NT2/D1 (cell line): ENCODE data around the gene SHISAL1.

Experiments
- DNase-seq: peaks from one replicate; pipeline ENCODE4 v3.0.0-alpha.2; 2011; ENCODE audit warnings: low read depth, low spot score
- H3K27me3 ChIP-seq: 2 replicates; pipeline ENCODE4 v1.6.0; 2011; ENCODE audit warnings: mild to moderate bottlenecking; ENCODE audit not compliant: insufficient read length, insufficient read depth
- H3K36me3 ChIP-seq: 2 replicates; pipeline ENCODE4 v1.6.1; 2011; ENCODE audit warnings: mild to moderate bottlenecking, low read length, mixed read lengths; ENCODE audit not compliant: insufficient read depth, insufficient read length
- H3K4me1 ChIP-seq: 2 replicates; pipeline ENCODE4 v1.5.1; 2011; ENCODE audit not compliant: insufficient read depth, insufficient read length
- H3K4me3 ChIP-seq: 2 replicates; pipeline ENCODE4 v1.5.1; 2011; ENCODE audit warnings: low read depth; ENCODE audit not compliant: insufficient read length
- H3K9ac ChIP-seq: 2 replicates; pipeline ENCODE4 v1.6.0; 2011; ENCODE audit warnings: low read depth; ENCODE audit not compliant: insufficient read length
- H3K9me3 ChIP-seq: 2 replicates; pipeline ENCODE4 v1.5.1; 2011; ENCODE audit warnings: mild to moderate bottlenecking, low read length; ENCODE audit not compliant: insufficient read depth
- SUZ12 ChIP-seq: IDR thresholded peaks from 2 replicates; pipeline ENCODE4 v1.6.1; 2011; ENCODE audit not compliant: insufficient read length, insufficient read depth; ENCODE audit errors: extremely low read depth
- YY1 ChIP-seq: IDR thresholded peaks from 2 replicates; pipeline ENCODE4 v1.6.1; 2011; ENCODE audit not compliant: insufficient read length, insufficient read depth
- ZNF274 ChIP-seq: IDR thresholded peaks from 2 replicates; pipeline ENCODE4 v1.6.1; 2011; ENCODE audit warnings: mild to moderate bottlenecking, low read depth, low read length

The SHISAL1 gene

DNA sequence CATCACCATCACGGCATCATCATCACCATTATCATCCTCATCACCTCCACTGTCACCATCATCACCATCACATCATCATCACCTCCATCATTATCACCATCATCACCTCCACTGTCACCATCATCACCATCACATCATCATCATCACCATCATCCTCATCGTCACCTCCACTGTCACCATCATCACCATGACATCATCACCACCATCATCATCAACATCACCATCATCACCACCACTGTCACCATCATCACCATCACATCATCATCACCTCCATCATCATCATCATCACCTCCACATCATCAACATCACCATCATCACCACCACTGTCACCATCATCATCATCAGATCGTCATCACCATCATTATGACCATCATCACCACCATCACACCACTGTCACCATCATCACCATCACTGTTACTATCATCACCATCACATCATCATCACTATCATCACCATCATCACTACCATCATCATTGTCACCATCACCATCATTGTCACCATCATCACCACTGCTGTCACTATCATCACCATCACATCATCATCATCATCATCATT lies 99.2 kb downstream of the SHISAL1 start:
- TF ChIP-seq YY1 = no peak
- TF ChIP-seq SUZ12 = no peak
- no peak for TF ChIP-seq ZNF274
- Histone ChIP-seq H3K9me3 (peaks cover 13% of the 10 kb centered on the region), H3K4me3 (no peak overlapping the region), H3K27me3 (no peaks in the 10 kb centered on the region), H3K4me1 (no peaks in the 10 kb centered on the region), H3K36me3 (no peaks in the 10 kb centered on the region), H3K9ac (no peak overlapping the region)
- no peak for DNase-seq

DNA sequence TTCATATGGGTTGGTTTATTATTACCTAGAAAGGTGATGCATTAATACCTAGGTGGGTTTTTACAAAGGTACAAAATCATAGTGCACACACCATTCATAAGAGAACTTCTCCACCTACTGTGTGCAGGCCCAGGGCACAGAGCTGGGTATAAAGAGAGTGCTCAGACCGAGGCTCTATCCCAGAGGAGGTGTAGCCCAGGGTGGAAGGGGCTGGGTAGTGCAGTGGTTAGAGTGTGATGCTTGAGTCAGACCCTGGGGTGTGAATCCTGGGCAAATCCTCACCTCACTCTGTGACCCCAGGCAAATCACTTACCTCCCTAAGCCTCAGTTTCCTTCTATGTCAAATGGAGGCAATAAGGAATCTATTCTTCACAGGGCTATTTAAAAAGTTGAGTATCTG lies 99.8 kb downstream of the SHISAL1 start:
- H3K9ac ChIP-seq = no peak overlapping the region
- no peak overlapping the region for H3K4me3 ChIP-seq
- H3K9me3 ChIP-seq = peaks cover 13% of the 10 kb centered on the region
- H3K4me1 ChIP-seq = no peaks in the 10 kb centered on the region
- no peak for TF ChIP-seq SUZ12
- no peak for TF ChIP-seq YY1
- TF ChIP-seq ZNF274 = no peak
- no peaks in the 10 kb centered on the region for H3K36me3 ChIP-seq
- DNase-seq = no peak
- no peaks in the 10 kb centered on the region for H3K27me3 ChIP-seq

DNA sequence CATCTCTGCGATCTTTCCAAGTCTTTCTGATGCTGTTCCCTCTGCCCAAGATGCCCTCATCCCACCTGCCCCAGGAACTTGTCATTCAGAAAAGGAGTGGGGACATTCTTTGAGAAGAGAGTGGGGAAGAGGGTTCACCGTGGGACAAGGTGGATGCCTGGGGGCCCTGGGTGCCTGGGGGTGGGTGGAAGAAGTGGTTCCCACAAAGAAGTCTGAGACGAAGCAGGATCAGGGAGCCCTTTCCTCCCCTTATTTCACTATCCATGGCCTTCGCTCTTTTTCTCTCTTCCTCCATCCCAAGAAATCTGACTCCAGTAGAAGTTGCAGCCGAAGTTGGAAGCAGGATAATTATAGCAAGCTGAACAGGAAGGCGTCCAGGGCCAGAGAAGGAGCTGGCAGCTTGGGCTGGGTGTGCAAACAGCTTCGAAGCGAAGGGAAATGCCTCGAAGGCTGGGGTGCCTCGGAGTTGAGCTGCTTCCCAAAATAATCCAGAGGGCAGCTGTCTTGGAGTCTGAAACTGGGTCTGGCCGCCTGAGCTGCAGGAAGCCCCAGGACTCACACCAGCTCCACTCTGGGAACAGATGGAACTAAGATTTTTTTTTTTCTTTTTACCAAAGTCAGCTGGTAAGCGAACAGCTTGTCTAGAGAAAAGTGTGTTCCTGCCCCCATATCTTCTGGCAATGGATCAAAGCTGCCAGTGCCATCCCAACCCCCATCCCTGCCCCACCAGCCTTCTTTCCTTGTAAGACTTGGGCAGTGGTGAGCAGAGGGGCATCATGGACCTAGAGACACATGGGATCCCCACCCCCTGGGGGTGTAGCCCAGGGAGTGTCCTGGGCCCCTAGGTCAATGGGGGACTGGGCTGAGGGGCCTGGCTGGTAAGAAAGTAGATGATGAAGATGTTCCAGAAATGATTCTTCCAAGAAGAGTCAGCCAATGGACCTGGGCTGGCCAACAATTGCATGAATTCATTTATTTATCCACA lies 100.5 kb downstream of the SHISAL1 start:
- Histone ChIP-seq H3K36me3 (no peaks in the 10 kb centered on the region), H3K4me3 (no peak overlapping the region), H3K9me3 (peaks cover 13% of the 10 kb centered on the region), H3K9ac (no peak overlapping the region), H3K4me1 (no peaks in the 10 kb centered on the region), H3K27me3 (no peaks in the 10 kb centered on the region)
- DNase-seq = no peak
- TF ChIP-seq SUZ12 (no peak), YY1 (no peak), ZNF274 (no peak)

DNA sequence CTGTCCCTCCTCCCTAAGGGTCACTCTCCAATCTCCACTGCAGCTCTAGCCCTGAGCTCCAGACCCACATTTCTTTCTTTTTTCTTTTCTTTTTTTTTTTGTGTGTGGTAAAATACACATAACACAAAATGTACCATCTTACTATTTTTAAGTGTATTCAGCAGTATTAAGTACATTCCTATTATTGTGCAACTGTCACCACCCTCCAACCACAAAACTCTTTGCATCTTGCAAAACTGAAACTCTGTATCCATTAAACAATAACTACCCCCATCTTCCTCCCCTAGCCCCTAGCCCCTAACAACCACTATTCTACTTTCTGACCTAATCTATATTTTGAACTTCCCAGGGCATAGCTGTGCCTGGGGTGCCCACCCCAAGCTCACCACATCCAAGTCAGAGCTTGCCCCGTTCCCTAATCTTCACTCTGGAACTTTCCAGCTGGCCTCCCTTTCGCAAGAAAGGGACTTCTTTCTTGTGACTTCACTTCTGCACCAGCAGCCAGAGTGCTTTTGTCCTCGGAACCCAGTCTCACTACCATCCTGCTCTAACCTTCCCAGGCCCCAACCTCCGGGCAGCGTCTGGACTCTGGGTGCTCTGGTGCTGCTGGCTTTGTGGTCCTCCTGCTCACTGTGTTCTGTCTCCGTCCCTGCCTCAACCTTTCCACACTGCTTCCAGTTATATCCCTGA lies 101.3 kb downstream of the SHISAL1 start:
- TF ChIP-seq YY1 (no peak), ZNF274 (no peak), SUZ12 (no peak)
- H3K27me3 ChIP-seq = no peaks in the 10 kb centered on the region
- H3K36me3 ChIP-seq = no peaks in the 10 kb centered on the region
- H3K9me3 ChIP-seq = peaks cover 13% of the 10 kb centered on the region
- DNase-seq = no peak
- H3K4me1 ChIP-seq = no peaks in the 10 kb centered on the region
- no peak overlapping the region for H3K9ac ChIP-seq
- no peak overlapping the region for H3K4me3 ChIP-seq

DNA sequence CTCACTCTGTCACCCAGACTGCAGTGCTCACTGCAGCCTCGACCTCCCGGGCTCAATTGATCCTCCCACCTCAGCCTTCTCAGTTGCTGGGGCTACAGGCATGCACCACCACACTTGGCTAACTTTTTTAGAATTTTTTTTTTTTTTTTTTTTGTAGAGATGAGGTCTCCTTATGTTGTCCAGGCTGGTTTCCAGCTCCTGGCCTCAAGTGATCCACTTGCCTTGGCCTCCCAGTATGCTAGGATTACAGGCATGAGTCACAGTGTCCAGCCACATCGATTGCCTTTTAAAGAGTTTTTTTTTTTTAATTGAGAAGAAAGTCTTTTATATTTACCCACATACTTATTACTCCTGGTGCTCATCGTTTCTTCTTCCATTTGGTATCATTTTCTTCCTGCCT lies 102.0 kb downstream of the SHISAL1 start:
- H3K4me1 ChIP-seq = no peaks in the 10 kb centered on the region
- no peak overlapping the region for H3K4me3 ChIP-seq
- peaks cover 13% of the 10 kb centered on the region for H3K9me3 ChIP-seq
- no peaks in the 10 kb centered on the region for H3K36me3 ChIP-seq
- TF ChIP-seq YY1 (no peak), ZNF274 (no peak), SUZ12 (no peak)
- H3K27me3 ChIP-seq = no peaks in the 10 kb centered on the region
- DNase-seq = no peak
- H3K9ac ChIP-seq = no peak overlapping the region

DNA sequence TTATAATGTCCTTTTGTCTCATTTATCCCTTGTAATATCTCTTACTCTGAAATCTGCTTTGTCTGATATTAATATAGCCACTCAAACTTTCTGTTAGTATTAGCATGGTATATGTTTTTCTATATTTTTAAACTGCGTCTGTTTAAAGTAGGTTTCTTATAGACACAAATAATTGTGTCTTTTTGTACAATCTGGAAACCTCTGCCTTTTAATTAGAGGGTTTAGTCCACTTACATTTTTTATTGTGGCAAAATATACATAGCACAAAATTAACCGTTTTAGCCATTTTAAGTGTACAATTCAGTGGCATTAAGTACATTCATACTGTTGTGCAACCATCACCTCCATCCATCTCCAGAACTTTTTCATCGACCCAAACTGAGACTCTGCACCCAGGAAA lies 103.4 kb downstream of the SHISAL1 start:
- Histone ChIP-seq H3K4me1 (no peaks in the 10 kb centered on the region), H3K36me3 (no peaks in the 10 kb centered on the region), H3K4me3 (no peak overlapping the region), H3K27me3 (no peaks in the 10 kb centered on the region), H3K9me3 (0 out of 2 replicates have a peak, but pooled peaks cover under 1% of the 10 kb centered on the region), H3K9ac (no peak overlapping the region)
- no peak for DNase-seq
- no peak for TF ChIP-seq ZNF274

DNA sequence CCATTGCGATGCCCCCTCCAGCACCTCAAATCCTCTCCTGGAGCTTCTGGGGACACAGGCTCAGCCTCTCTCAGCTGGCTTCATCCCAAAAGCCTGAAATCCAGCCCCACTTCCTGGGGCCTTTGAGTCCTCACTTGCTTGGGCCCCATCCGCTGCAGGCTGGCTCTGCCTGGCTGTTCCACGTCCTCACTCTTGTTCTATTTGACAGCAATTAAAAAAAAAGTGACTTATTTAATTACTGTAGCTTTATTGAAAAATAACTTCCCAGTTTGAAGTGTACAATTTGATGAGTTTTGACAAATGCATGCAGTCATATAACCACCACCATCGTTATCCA lies 104.8 kb downstream of the SHISAL1 start:
- H3K4me3 ChIP-seq = no peak overlapping the region
- TF ChIP-seq YY1 (no peak), ZNF274 (no peak), SUZ12 (no peak)

More for the DNA sequence above, 104.8 kb downstream of the SHISAL1 start:
- H3K9ac ChIP-seq = no peak overlapping the region
- no peaks in the 10 kb centered on the region for H3K27me3 ChIP-seq
- no peak for DNase-seq
- H3K4me1 ChIP-seq = no peaks in the 10 kb centered on the region
- no peaks in the 10 kb centered on the region for H3K9me3 ChIP-seq
- H3K36me3 ChIP-seq = no peaks in the 10 kb centered on the region
